Stimulated activated naive CD8-positive, alpha-beta T cell treated with anti-CD3 and anti-CD28 coated beads, Interleukin-15, amount 100 ng/mL, for 72 hours (primary cell): ENCODE results near the gene RPS15.
A peak's percentile ranks its signal among the peaks of the same experiment; 100 is the strongest.

Experiments used
- ATAC-seq: fragments of 150-1000 bp; cut with Tn5 transposase; 2 replicates; pipeline ENCODE4 v1.10.0; 2021; ENCODE audit warnings: mild to moderate bottlenecking, moderate library complexity
- DNase-seq, 2 donors: peaks; one replicate each; pipeline ENCODE4 v3.0.0; 2021 to 2022
- H3K27ac Mint-ChIP-seq, 2 donors: one replicate each; pipeline ENCODE4 v1.8.0; 2022; ENCODE audit warnings: mild to moderate bottlenecking in 2 of 2, mixed read lengths in 2 of 2, moderate library complexity in 2 of 2
- H3K27me3 Mint-ChIP-seq: one replicate; pipeline ENCODE4 v1.8.0; 2022; ENCODE audit warnings: mixed read lengths
- H3K4me1 Mint-ChIP-seq: one replicate; pipeline ENCODE4 v1.8.0; 2022; ENCODE audit warnings: mild to moderate bottlenecking, mixed read lengths
- H3K4me3 Mint-ChIP-seq, 2 donors: one replicate each; pipeline ENCODE4 v1.8.0; 2022; ENCODE audit warnings: mild to moderate bottlenecking in 2 of 2, mixed read lengths in 2 of 2, moderate library complexity in 1 of 2
- H3K9me3 Mint-ChIP-seq, 2 donors: one replicate each; pipeline ENCODE4 v1.8.0; 2022; ENCODE audit warnings: mixed read lengths in 2 of 2

RPS15 gene

DNA sequence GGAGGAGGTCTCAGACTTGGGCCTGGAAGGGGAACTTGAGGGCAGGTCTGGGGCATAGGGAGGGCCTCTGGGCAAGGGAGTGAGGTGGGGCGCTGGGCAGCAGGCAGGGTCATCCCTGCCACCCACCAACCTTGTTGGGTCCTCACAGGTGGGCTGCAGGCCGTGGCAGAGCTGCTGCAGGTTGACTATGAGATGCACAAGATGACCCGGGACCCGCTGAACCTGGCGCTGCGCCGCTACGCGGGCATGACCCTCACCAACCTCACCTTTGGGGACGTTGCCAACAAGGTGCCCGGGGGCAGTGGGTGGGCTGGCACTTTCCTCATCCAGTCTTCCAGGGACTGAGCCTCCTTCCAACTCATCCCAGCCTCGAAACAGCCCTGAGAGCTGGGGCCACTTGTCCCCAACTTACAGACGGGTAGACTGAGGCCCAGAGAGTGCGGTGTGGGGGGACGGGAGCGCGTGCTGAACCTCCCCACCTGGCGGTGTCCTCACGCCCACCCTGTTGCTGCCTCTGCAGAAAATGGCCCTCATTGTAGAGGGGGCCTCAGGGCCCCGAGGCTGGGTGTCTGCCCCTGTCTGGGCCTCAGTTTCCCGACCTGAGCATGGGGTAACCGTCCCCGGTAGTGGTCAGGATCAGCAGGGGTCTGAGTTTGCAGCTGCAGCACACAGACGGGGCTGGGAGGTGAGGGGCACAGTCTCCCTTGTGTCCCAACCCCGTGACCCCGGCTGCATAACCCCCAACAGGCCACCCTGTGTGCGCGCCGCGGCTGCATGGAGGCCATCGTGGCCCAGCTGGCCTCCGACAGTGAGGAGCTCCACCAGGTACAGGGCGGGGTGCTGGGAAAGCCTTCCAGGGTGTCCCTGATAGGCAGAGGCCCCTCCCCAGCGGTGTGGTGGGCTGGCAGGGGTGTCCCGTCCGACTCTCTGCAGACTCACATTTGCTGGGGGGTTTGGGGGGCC is 22.1 kb downstream of the RPS15 start:
- peaks cover 39% of the 10 kb centered on the region for H3K27me3 Mint-ChIP-seq
- DNase-seq (no peak), ATAC-seq (no peak)
- H3K4me1 Mint-ChIP-seq: peaks cover 14% of the 10 kb centered on the region
- no peak overlapping the region for H3K4me3 Mint-ChIP-seq
- no peak overlapping the region for H3K27ac Mint-ChIP-seq
- no peaks in the 10 kb centered on the region for H3K9me3 Mint-ChIP-seq

DNA sequence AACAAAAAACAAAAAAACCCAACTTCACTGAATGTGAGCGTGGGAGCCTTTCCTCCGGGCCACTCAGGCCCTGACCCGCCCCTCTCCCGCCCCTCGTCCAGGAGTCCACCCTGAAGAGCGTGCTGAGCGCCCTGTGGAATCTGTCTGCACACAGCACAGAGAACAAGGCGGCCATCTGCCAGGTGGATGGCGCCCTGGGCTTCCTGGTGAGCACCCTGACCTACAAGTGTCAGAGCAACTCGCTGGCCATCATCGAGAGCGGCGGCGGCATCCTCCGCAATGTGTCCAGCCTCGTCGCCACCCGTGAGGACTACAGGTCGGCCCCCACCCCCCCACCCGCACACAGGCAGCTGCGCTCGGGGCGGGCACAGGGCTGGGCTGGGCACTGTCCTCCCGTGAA is 23.7 kb downstream of the RPS15 start:
- Mint-ChIP-seq H3K27me3 (peaks cover 31% of the 10 kb centered on the region), H3K4me3 (no peak overlapping the region), H3K4me1 (peaks cover 10% of the 10 kb centered on the region), H3K27ac (no peak overlapping the region), H3K9me3 (no peaks in the 10 kb centered on the region)
- no peak for ATAC-seq
- no peak for DNase-seq

GRCh38 chr19:1465191-1466016 is 27.2 kb downstream of the RPS15 start:
- no peaks in the 10 kb centered on the region for H3K9me3 Mint-ChIP-seq
- H3K27me3 Mint-ChIP-seq: peaks cover 16% of the 10 kb centered on the region
- peak overlapping the region in 1 of 2 donors; percentile 51 for H3K4me3 Mint-ChIP-seq
- peak; percentile 49 for ATAC-seq
- peak; percentile 51 to 55 for DNase-seq
- H3K4me1 Mint-ChIP-seq: peaks cover 13% of the 10 kb centered on the region
- H3K27ac Mint-ChIP-seq: no peak overlapping the region

DNA sequence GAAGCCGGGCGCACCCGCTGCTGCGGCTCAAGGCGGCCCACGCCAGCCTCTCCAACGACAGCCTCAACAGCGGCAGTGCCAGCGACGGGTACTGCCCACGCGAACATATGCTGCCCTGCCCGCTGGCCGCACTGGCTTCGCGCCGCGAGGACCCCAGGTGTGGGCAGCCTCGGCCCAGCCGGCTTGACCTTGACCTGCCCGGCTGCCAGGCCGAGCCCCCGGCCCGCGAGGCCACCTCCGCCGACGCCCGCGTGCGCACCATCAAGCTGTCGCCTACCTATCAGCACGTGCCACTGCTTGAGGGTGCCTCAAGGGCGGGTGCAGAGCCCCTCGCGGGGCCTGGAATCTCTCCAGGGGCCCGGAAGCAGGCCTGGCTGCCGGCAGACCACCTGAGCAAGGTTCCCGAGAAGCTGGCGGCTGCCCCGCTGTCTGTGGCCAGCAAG is 27.8 kb downstream of the RPS15 start:
- ATAC-seq: no peak
- Mint-ChIP-seq H3K4me3 (no peak overlapping the region), H3K4me1 (peaks cover 15% of the 10 kb centered on the region), H3K9me3 (no peaks in the 10 kb centered on the region), H3K27ac (no peak overlapping the region), H3K27me3 (peaks cover 21% of the 10 kb centered on the region)
- no peak for DNase-seq

GRCh38 chr19:1466461-1467214 is 28.4 kb downstream of the RPS15 start:
- Mint-ChIP-seq H3K27me3 (peaks cover 27% of the 10 kb centered on the region), H3K4me1 (peaks cover 21% of the 10 kb centered on the region), H3K4me3 (peak overlapping the region in 1 of 2 donors; percentile 29), H3K9me3 (no peaks in the 10 kb centered on the region), H3K27ac (peak overlapping the region in 1 of 2 donors; percentile 80)
- DNase-seq (no peak), ATAC-seq (no peak)

- no peak for DNase-seq
- no peak overlapping the region for H3K4me3 Mint-ChIP-seq
Observed at GRCh38 chr19:1467215-1467489, 29.0 kb downstream of the RPS15 start.

GRCh38 chr19:1467490-1468273 is 29.5 kb downstream of the RPS15 start:
- ATAC-seq (no peak), DNase-seq (no peak)
- no peak overlapping the region for H3K27ac Mint-ChIP-seq
- peaks cover 28% of the 10 kb centered on the region for H3K4me1 Mint-ChIP-seq
- peak overlapping the region in 1 of 2 donors; percentile 21 for H3K4me3 Mint-ChIP-seq
- H3K27me3 Mint-ChIP-seq: peaks cover 37% of the 10 kb centered on the region
- H3K9me3 Mint-ChIP-seq: no peaks in the 10 kb centered on the region

More at GRCh38 chr19:1467215-1467489, 29.0 kb downstream of the RPS15 start:
- Mint-ChIP-seq H3K9me3 (no peaks in the 10 kb centered on the region), H3K27me3 (peaks cover 32% of the 10 kb centered on the region), H3K4me1 (peaks cover 26% of the 10 kb centered on the region), H3K27ac (no peak overlapping the region)
- ATAC-seq: no peak

- no peak for ATAC-seq
- no peaks in the 10 kb centered on the region for H3K9me3 Mint-ChIP-seq
- DNase-seq: no peak
- no peak overlapping the region for H3K27ac Mint-ChIP-seq
- peaks cover 32% of the 10 kb centered on the region for H3K4me1 Mint-ChIP-seq
- H3K27me3 Mint-ChIP-seq: peaks cover 42% of the 10 kb centered on the region
- H3K4me3 Mint-ChIP-seq: peak overlapping the region; percentile 45 to 48
Observed at GRCh38 chr19:1468274-1468820, 30.2 kb downstream of the RPS15 start.

GRCh38 chr19:1468821-1469254 is 30.6 kb downstream of the RPS15 start:
- H3K27ac Mint-ChIP-seq: no peak overlapping the region
- peak in 1 of 2 donors; percentile 46 for DNase-seq

DNA sequence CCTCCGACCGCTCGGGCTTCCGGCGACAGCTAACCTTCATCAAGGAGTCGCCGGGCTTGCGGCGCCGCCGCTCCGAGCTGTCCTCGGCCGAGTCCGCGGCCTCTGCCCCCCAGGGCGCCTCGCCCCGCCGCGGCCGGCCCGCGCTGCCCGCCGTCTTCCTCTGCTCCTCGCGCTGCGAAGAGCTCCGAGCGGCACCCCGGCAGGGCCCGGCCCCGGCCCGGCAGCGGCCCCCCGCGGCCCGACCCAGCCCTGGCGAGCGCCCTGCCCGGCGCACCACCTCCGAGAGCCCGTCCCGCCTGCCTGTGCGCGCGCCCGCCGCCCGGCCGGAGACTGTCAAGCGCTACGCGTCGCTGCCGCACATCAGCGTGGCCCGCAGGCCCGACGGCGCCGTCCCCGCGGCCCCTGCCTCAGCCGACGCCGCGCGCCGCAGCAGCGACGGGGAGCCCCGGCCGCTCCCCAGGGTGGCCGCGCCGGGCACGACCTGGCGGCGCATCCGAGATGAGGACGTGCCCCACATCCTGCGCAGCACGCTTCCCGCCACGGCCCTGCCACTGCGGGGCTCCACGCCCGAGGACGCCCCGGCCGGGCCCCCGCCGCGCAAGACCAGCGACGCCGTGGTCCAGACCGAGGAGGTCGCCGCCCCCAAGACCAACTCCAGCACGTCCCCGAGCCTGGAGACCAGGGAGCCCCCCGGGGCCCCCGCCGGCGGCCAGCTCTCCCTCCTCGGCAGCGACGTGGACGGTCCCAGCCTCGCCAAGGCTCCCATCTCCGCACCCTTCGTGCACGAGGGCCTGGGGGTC is 31.3 kb downstream of the RPS15 start:
- Mint-ChIP-seq H3K27me3 (peaks cover 42% of the 10 kb centered on the region), H3K27ac (no peak overlapping the region), H3K4me3 (peak overlapping the region in 1 of 2 donors; percentile 57), H3K4me1 (peaks cover 34% of the 10 kb centered on the region), H3K9me3 (no peaks in the 10 kb centered on the region)
- DNase-seq: peak in 1 of 2 donors; percentile 51
- ATAC-seq: peak; percentile 41

More at GRCh38 chr19:1468821-1469254, 30.6 kb downstream of the RPS15 start:
- Mint-ChIP-seq H3K4me3 (peak overlapping the region; percentile 45 to 48), H3K27me3 (peaks cover 42% of the 10 kb centered on the region), H3K9me3 (no peaks in the 10 kb centered on the region), H3K4me1 (peaks cover 34% of the 10 kb centered on the region)
- ATAC-seq: peak; percentile 9

DNA sequence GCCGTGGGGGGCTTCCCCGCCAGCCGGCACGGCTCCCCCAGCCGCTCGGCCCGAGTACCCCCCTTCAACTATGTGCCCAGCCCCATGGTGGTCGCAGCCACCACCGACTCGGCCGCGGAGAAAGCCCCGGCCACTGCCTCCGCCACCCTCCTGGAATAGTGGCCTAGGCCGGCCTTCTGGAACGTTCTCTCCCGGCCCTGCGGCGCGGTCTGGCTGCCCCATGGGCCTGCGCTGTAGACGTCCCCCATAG is 31.8 kb downstream of the RPS15 start:
- Mint-ChIP-seq H3K27ac (no peak overlapping the region), H3K9me3 (no peaks in the 10 kb centered on the region)
- ATAC-seq: no peak

DNA sequence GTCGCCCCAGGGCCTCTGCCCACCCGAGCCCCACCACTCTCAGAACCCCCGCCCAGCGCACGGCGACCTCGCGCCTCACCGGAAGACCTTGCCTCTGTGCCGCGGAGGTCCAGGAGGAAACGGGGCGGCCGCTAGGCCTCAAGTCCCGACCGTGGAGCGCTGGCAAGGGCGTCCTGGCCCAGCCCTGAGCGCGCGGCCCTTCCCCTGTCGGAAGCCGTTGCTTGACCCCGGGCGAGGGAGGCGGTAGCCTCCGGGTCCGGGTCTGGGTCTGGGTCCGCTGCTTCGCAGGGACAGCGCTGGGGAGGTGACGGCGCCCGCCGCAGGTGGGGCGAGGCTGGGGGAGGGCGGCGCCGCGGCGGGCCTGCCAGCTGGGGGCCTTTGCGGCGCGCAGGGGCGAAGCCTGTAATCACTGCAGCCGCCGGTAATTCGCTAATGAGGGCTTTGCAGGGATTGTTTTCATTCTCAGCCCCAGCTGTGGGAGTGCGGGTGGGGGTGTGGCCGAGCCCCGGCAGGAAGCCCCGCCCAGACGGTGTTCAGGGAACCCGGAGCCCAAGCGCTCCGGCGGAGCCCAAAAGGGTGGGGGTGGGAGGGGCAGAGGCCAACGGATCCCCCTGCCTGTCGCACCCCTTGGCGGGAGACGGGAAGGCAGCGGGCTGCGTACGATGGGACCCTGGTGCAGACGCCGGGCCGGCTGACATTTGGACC is 32.3 kb downstream of the RPS15 start:
- ATAC-seq (peak; percentile 68), DNase-seq (peak; percentile 47 to 65)
- H3K27me3 Mint-ChIP-seq: peaks cover 42% of the 10 kb centered on the region
- H3K4me3 Mint-ChIP-seq: peak overlapping the region; percentile 57 to 78
- no peak overlapping the region for H3K27ac Mint-ChIP-seq
- peaks cover 34% of the 10 kb centered on the region for H3K4me1 Mint-ChIP-seq
- no peaks in the 10 kb centered on the region for H3K9me3 Mint-ChIP-seq

More for the DNA sequence above, 31.8 kb downstream of the RPS15 start:
- H3K4me1 Mint-ChIP-seq: peaks cover 34% of the 10 kb centered on the region
- peaks cover 42% of the 10 kb centered on the region for H3K27me3 Mint-ChIP-seq
- peak overlapping the region; percentile 57 to 78 for H3K4me3 Mint-ChIP-seq
- no peak for DNase-seq

GRCh38 chr19:1471010-1471514 is 32.9 kb downstream of the RPS15 start:
- ATAC-seq: peak; percentile 45
- peak in 1 of 2 donors; percentile 38 for DNase-seq
- Mint-ChIP-seq H3K27me3 (peaks cover 42% of the 10 kb centered on the region), H3K4me3 (peak overlapping the region; percentile 49 to 54), H3K9me3 (no peaks in the 10 kb centered on the region), H3K4me1 (peaks cover 34% of the 10 kb centered on the region), H3K27ac (no peak overlapping the region)
